GM23338 (cell line): ENCODE measurements around the gene KIAA0232. TPM values are rescaled to one million over a fixed set of nuclear protein-coding genes. Genes with fewer than 3 reads are reported as not detected.

Experiments
- ATAC-seq: fragments of 200-7000 bp; cut with Tn5 transposase; 3 replicates; pipeline ENCODE4 v1.9.1; 2020
- DNase-seq: peaks from one replicate; pipeline ENCODE4 v3.0.0-alpha.2; 2015; ENCODE audit warnings: low spot score
- H2AFZ ChIP-seq: fragments of 200-600 bp; sonication (generic); 2 replicates; pipeline ENCODE4 v1.8.0; 2016; ENCODE audit warnings: antibody characterized with exemption, mild to moderate bottlenecking, moderate library complexity
- H3F3A ChIP-seq: fragments of 200-600 bp; sonication (generic); replicated peaks from 2 replicates; pipeline ENCODE4 v1.8.0; 2017; ENCODE audit warnings: antibody characterized with exemption, mixed run types, low read depth
- H3K27ac ChIP-seq: fragments of 200-600 bp; sonication (generic); 2 replicates; pipeline ENCODE4 v1.6.1; 2016; ENCODE audit warnings: low read depth
- H3K27me3 ChIP-seq: fragments of 200-600 bp; sonication (generic); 2 replicates; pipeline ENCODE4 v1.8.0; 2016; ENCODE audit warnings: mild to moderate bottlenecking, mixed run types, moderate library complexity; ENCODE audit not compliant: insufficient read depth
- H3K36me3 ChIP-seq: fragments of 200-600 bp; sonication (generic); 2 replicates; pipeline ENCODE4 v1.8.0; 2016; ENCODE audit warnings: mild to moderate bottlenecking; ENCODE audit not compliant: insufficient read depth
- H3K4me1 ChIP-seq: fragments of 200-600 bp; sonication (generic); 2 replicates; pipeline ENCODE4 v1.8.0; 2016; ENCODE audit warnings: mild to moderate bottlenecking, moderate library complexity; ENCODE audit not compliant: insufficient read depth
- H3K4me2 ChIP-seq: fragments of 200-600 bp; sonication (generic); 2 replicates; pipeline ENCODE4 v1.7.1; 2017; ENCODE audit warnings: mixed run types
- H3K4me3 ChIP-seq: fragments of 200-600 bp; sonication (generic); 2 replicates; pipeline ENCODE4 v1.6.1; 2016; ENCODE audit warnings: mixed run types
- H3K79me2 ChIP-seq: fragments of 200-600 bp; sonication (generic); replicated peaks from 2 replicates; pipeline ENCODE4 v1.8.0; 2017; ENCODE audit warnings: mild to moderate bottlenecking; ENCODE audit not compliant: insufficient read depth
- H3K9me2 ChIP-seq: fragments of 200-600 bp; sonication (generic); 2 replicates; pipeline ENCODE4 v1.8.0; 2017; ENCODE audit not compliant: insufficient read depth
- H4K20me1 ChIP-seq: fragments of 200-600 bp; sonication (generic); replicated peaks from 2 replicates; pipeline ENCODE4 v1.8.0; 2017; ENCODE audit warnings: mild to moderate bottlenecking; ENCODE audit not compliant: insufficient read depth
- H3K27ac Mint-ChIP-seq: 2 replicates; pipeline ENCODE4 v1.8.0; 2020; ENCODE audit warnings: inconsistent platforms, mild to moderate bottlenecking, moderate library complexity, mixed read lengths
- H3K27me3 Mint-ChIP-seq: 3 replicates; pipeline ENCODE4 v1.8.0; 2022; ENCODE audit warnings: low read depth, mild to moderate bottlenecking, moderate library complexity, mixed read lengths, inconsistent platforms; ENCODE audit not compliant: insufficient read depth, poor library complexity
- H3K36me3 Mint-ChIP-seq: 3 replicates; pipeline ENCODE4 v1.8.0; 2021; ENCODE audit warnings: low read depth, mild to moderate bottlenecking, inconsistent platforms, moderate library complexity, mixed read lengths
- H3K4me1 Mint-ChIP-seq: 3 replicates; pipeline ENCODE4 v1.8.0; 2020; ENCODE audit warnings: mild to moderate bottlenecking, inconsistent platforms, mixed read lengths
- H3K4me3 Mint-ChIP-seq: 3 replicates; pipeline ENCODE4 v1.8.0; 2021; ENCODE audit warnings: moderate library complexity, mild to moderate bottlenecking, inconsistent platforms, mixed read lengths
- H3K9me3 Mint-ChIP-seq: 3 replicates; pipeline ENCODE4 v1.8.0; 2020; ENCODE audit warnings: moderate library complexity, mild to moderate bottlenecking, inconsistent platforms, mixed read lengths
- CREB1 ChIP-seq: fragments of 250-450 bp; sonication (Bioruptor Pico); IDR thresholded peaks from 2 replicates; pipeline ENCODE4 v1.5.0; 2020; ENCODE audit warnings: low read depth, mild to moderate bottlenecking, moderate library complexity
- CTCF ChIP-seq, 2 experiments: fragments of 200-600 bp in 1 of 2; sonication (generic) in 1 of 2; conservative IDR thresholded peaks; 2 replicates each; pipeline versions ENCODE4 v1.5.1 to v1.6.1; 2016 to 2017; ENCODE audit warnings: antibody characterized with exemption in 2 of 2, low read depth in 2 of 2, mild to moderate bottlenecking in 2 of 2, moderate library complexity in 1 of 2
- EZH2 ChIP-seq: fragments of 200-600 bp; sonication (generic); IDR thresholded peaks from one replicate; pipeline ENCODE4 v1.8.0; 2017; ENCODE audit warnings: antibody characterized with exemption, mild to moderate bottlenecking, low read depth; ENCODE audit not compliant: unreplicated experiment
- EZH2phosphoT487 ChIP-seq: fragments of 200-600 bp; sonication (generic); IDR thresholded peaks from one replicate; pipeline ENCODE4 v1.8.1; 2018; ENCODE audit warnings: antibody characterized with exemption; ENCODE audit not compliant: unreplicated experiment
- JUNB ChIP-seq: IDR thresholded peaks from one replicate; pipeline ENCODE4 v1.6.1; 2016; ENCODE audit warnings: antibody characterized with exemption; ENCODE audit not compliant: unreplicated experiment
- NANOG ChIP-seq: IDR thresholded peaks from 2 replicates; pipeline ENCODE4 v1.6.1; 2016; ENCODE audit warnings: antibody characterized with exemption, borderline replicate concordance
- POLR2AphosphoS5 ChIP-seq: IDR thresholded peaks from 2 replicates; pipeline ENCODE4 v1.6.1; 2016; ENCODE audit warnings: antibody characterized with exemption, low read depth
- REST ChIP-seq: IDR thresholded peaks from one replicate; pipeline ENCODE4 v1.6.1; 2018; ENCODE audit warnings: antibody characterized with exemption; ENCODE audit not compliant: unreplicated experiment
- STAT1 ChIP-seq: IDR thresholded peaks from one replicate; pipeline ENCODE4 v1.6.1; 2016; ENCODE audit warnings: antibody characterized with exemption; ENCODE audit not compliant: unreplicated experiment
- ZNF114 ChIP-seq: fragments of 250-450 bp; sonication (Bioruptor Pico); IDR thresholded peaks from 2 replicates; pipeline ENCODE4 v1.5.0; 2020; ENCODE audit warnings: mild to moderate bottlenecking, moderate library complexity
- ZNF331 ChIP-seq: fragments of 250-450 bp; sonication (Bioruptor Pico); IDR thresholded peaks from 2 replicates; pipeline ENCODE4 v1.5.0; 2020; ENCODE audit warnings: low read depth, mild to moderate bottlenecking, moderate library complexity
- polyA plus RNA-seq: library from polyadenylated mRNA; unstranded; fragments of >200 nt; fragmentation: Nextera tagmentation; extraction: Ambion mirVana; gene quantifications from 2 replicates; pipeline ENCODE4 v1.2.1, GENCODE V29; 2016
- total RNA-seq: library from RNA; depleted of rRNA; stranded (reverse); fragments of >200 nt; shearing (Covaris generic); gene quantifications from 2 replicates; pipeline ENCODE4 v1.2.3, GENCODE V29; 2014
- TF ChIP-seq, protein P1 (sequence below): IDR thresholded peaks from 2 replicates; pipeline ENCODE4 v1.6.1; 2016; ENCODE audit warnings: antibody characterized with exemption
- TF ChIP-seq, protein P2 (sequence below): fragments of 250-450 bp; sonication (Bioruptor Pico); IDR thresholded peaks from 2 replicates; pipeline ENCODE4 v1.5.0; 2020; ENCODE audit warnings: mild to moderate bottlenecking, moderate library complexity

The KIAA0232 gene
- total and polyA plus RNA-seq, 2 experiments from 2014 or later, result 14.3 to 34.9 TPM

GRCh38 chr4:6914448-6914847, 131.9 kb downstream of the KIAA0232 start:
- ATAC-seq (no peak), DNase-seq (no peak)
- Histone ChIP-seq H3K36me3 (no peaks in the 10 kb centered on the region), H3K4me3 (no peak overlapping the region), H3K4me1 (peaks cover 11% of the 10 kb centered on the region; the same call in 1 of the 2 replicates), H3K27me3 (peaks cover 12% of the 10 kb centered on the region), H3K27ac (no peak overlapping the region), H3F3A (0 out of 2 replicates have a peak, but pooled peaks cover 5% of the 10 kb centered on the region), H3K79me2 (peaks cover 53% of the 10 kb centered on the region), H3K4me2 (no peak overlapping the region), H4K20me1 (peaks cover 18% of the 10 kb centered on the region), H2AFZ (no peak overlapping the region), H3K9me2 (no peaks in the 10 kb centered on the region)
- Mint-ChIP-seq H3K4me1 (peaks cover 40% of the 10 kb centered on the region), H3K27ac (no peak overlapping the region; the same call in 1 of the 2 replicates), H3K4me3 (no peak overlapping the region), H3K36me3 (no peaks in the 10 kb centered on the region), H3K9me3 (no peaks in the 10 kb centered on the region), H3K27me3 (peaks cover 25% of the 10 kb centered on the region)
- TF ChIP-seq CTCF (conservative IDR thresholded peaks at IDR 0.05; ENCODE audit: low read depth in 2 of 2), result no peak
- TF ChIP-seq JUNB, result no peak
- no peak for TF ChIP-seq ZNF331 (CRISPR knock-in tag)
- TF ChIP-seq REST, result no peak
- no peak for TF ChIP-seq EZH2phosphoT487
- no peak for TF ChIP-seq STAT1
- TF ChIP-seq POLR2AphosphoS5, result no peak
- TF ChIP-seq, protein P1, sequence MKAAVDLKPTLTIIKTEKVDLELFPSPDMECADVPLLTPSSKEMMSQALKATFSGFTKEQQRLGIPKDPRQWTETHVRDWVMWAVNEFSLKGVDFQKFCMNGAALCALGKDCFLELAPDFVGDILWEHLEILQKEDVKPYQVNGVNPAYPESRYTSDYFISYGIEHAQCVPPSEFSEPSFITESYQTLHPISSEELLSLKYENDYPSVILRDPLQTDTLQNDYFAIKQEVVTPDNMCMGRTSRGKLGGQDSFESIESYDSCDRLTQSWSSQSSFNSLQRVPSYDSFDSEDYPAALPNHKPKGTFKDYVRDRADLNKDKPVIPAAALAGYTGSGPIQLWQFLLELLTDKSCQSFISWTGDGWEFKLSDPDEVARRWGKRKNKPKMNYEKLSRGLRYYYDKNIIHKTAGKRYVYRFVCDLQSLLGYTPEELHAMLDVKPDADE, result no peak
- TF ChIP-seq ZNF114, result no peak
- no peak for TF ChIP-seq CREB1 (CRISPR knock-in tag)
- no peak for TF ChIP-seq NANOG
- TF ChIP-seq, protein P2, sequence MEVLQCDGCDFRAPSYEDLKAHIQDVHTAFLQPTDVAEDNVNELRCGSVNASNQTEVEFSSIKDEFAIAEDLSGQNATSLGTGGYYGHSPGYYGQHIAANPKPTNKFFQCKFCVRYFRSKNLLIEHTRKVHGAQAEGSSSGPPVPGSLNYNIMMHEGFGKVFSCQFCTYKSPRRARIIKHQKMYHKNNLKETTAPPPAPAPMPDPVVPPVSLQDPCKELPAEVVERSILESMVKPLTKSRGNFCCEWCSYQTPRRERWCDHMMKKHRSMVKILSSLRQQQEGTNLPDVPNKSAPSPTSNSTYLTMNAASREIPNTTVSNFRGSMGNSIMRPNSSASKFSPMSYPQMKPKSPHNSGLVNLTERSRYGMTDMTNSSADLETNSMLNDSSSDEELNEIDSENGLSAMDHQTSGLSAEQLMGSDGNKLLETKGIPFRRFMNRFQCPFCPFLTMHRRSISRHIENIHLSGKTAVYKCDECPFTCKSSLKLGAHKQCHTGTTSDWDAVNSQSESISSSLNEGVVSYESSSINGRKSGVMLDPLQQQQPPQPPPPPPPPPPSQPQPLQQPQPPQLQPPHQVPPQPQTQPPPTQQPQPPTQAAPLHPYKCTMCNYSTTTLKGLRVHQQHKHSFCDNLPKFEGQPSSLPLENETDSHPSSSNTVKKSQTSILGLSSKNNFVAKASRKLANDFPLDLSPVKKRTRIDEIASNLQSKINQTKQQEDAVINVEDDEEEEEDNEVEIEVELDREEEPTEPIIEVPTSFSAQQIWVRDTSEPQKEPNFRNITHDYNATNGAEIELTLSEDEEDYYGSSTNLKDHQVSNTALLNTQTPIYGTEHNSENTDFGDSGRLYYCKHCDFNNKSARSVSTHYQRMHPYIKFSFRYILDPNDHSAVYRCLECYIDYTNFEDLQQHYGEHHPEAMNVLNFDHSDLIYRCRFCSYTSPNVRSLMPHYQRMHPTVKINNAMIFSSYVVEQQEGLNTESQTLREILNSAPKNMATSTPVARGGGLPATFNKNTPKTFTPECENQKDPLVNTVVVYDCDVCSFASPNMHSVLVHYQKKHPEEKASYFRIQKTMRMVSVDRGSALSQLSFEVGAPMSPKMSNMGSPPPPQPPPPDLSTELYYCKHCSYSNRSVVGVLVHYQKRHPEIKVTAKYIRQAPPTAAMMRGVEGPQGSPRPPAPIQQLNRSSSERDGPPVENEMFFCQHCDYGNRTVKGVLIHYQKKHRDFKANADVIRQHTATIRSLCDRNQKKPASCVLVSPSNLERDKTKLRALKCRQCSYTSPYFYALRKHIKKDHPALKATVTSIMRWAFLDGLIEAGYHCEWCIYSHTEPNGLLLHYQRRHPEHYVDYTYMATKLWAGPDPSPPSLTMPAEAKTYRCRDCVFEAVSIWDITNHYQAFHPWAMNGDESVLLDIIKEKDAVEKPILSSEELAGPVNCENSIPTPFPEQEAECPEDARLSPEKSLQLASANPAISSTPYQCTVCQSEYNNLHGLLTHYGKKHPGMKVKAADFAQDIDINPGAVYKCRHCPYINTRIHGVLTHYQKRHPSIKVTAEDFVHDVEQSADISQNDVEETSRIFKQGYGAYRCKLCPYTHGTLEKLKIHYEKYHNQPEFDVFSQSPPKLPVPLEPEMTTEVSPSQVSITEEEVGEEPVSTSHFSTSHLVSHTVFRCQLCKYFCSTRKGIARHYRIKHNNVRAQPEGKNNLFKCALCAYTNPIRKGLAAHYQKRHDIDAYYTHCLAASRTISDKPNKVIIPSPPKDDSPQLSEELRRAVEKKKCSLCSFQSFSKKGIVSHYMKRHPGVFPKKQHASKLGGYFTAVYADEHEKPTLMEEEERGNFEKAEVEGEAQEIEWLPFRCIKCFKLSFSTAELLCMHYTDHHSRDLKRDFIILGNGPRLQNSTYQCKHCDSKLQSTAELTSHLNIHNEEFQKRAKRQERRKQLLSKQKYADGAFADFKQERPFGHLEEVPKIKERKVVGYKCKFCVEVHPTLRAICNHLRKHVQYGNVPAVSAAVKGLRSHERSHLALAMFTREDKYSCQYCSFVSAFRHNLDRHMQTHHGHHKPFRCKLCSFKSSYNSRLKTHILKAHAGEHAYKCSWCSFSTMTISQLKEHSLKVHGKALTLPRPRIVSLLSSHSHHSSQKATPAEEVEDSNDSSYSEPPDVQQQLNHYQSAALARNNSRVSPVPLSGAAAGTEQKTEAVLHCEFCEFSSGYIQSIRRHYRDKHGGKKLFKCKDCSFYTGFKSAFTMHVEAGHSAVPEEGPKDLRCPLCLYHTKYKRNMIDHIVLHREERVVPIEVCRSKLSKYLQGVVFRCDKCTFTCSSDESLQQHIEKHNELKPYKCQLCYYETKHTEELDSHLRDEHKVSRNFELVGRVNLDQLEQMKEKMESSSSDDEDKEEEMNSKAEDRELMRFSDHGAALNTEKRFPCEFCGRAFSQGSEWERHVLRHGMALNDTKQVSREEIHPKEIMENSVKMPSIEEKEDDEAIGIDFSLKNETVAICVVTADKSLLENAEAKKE (CRISPR knock-in tag), result no peak
- no peak for TF ChIP-seq EZH2
